Kidney (tissue), 14 donors: ENCODE results near the gene GRIA1. TPM values are rescaled to one million over a fixed set of nuclear protein-coding genes. Genes with fewer than 3 reads are reported as not detected.

ENCODE experiments used
- DNase-seq, 5 donors: peaks; one replicate each; pipeline ENCODE4 v3.0.0-alpha.2; 2013 to 2020
- FAIRE-seq: peaks from 2 replicates; lab custom pipeline; 2012; peaks lifted over from hg19 to GRCh38; lab: Jason Lieb, UNC
- H3K27ac ChIP-seq, 2 donors: one replicate each; pipeline ENCODE4 v1.7.0; 2013; ENCODE audit warnings: low read depth in 2 of 2, low read length in 2 of 2, inconsistent platforms in 1 of 2
- H3K27me3 ChIP-seq: one replicate; pipeline ENCODE4 v1.7.1; 2013; ENCODE audit warnings: low read length, inconsistent platforms; ENCODE audit not compliant: control insufficient read depth, insufficient read depth
- H3K36me3 ChIP-seq, 3 donors: one replicate each; pipeline versions ENCODE4 v1.7.0 to v1.7.1; 2013; ENCODE audit warnings: low read length in 3 of 3, control low read depth in 1 of 3, inconsistent platforms in 1 of 3; ENCODE audit not compliant: insufficient read depth in 3 of 3, control insufficient read depth in 2 of 3
- H3K4me1 ChIP-seq, 3 donors: one replicate each; pipeline versions ENCODE4 v1.7.0 to v1.7.1; 2013; ENCODE audit warnings: low read length in 3 of 3, inconsistent platforms in 1 of 3, low read depth in 1 of 3; ENCODE audit not compliant: control insufficient read depth in 2 of 3, insufficient read depth in 2 of 3
- H3K4me3 ChIP-seq, 3 donors: one replicate each; pipeline versions ENCODE4 v1.7.0 to v1.8.1; 2013; ENCODE audit warnings: low read length in 3 of 3, control low read depth in 1 of 3, inconsistent platforms in 1 of 3
- H3K9ac ChIP-seq, 3 donors: one replicate each; pipeline versions ENCODE4 v1.7.0 to v1.7.1; 2013; ENCODE audit warnings: low read length in 3 of 3, control low read depth in 1 of 3, inconsistent platforms in 1 of 3
- H3K9me3 ChIP-seq, 3 donors: one replicate each; pipeline versions ENCODE4 v1.7.0 to v1.7.1; 2013; ENCODE audit warnings: low read length in 3 of 3, control low read depth in 1 of 3, inconsistent platforms in 1 of 3; ENCODE audit not compliant: control insufficient read depth in 2 of 3, insufficient read depth in 1 of 3
- intact Hi-C: fragments of 100-400 bp; cut with DNase I; formaldehyde crosslinking; loops from one replicate; pipeline ENCODE4 v1.11.1; 2022
- polyA plus RNA-seq: library from polyadenylated mRNA; stranded (reverse); fragments of 350-450 nt; fragmentation: Illumina TruSeq; extraction: RNeasy Lipid Tissue Mini Kit (QIAGEN cat#74804); gene quantifications from one replicate; pipeline ENCODE4 v1.2.3, GENCODE V29; 2014; ENCODE audit warnings: low read depth, low replicate concordance; ENCODE audit not compliant: insufficient read depth
- total RNA-seq: library from RNA; stranded (reverse); fragmentation: NEBNext Ultra II Directional; extraction: Animal tissue kit (Norgen Biotek cat#: 25700); gene quantifications from one replicate; pipeline ENCODE4 v1.2.1, GENCODE V29; 2021
- TF ChIP-seq, protein P1 (sequence below): IDR thresholded peaks from 3 replicates; pipeline ENCODE4 v1.5.1; 2012; ENCODE audit warnings: mild to moderate bottlenecking, moderate library complexity, borderline replicate concordance; ENCODE audit not compliant: insufficient read depth; ENCODE audit errors: extremely low read depth
- donor health status: control.
- donor health status: control.
- donor health status: control.
- donor health status: control.
- donor health status: control.
- donor health status: DM: yes; HTN: yes; CAD: no.
- donor health status: Normal renal cell carcinoma (clear cell type).

Gene GRIA1
- total and polyA plus RNA-seq, 2 donors from 2014 or later = 0.50 TPM; not detected in 1

DNA sequence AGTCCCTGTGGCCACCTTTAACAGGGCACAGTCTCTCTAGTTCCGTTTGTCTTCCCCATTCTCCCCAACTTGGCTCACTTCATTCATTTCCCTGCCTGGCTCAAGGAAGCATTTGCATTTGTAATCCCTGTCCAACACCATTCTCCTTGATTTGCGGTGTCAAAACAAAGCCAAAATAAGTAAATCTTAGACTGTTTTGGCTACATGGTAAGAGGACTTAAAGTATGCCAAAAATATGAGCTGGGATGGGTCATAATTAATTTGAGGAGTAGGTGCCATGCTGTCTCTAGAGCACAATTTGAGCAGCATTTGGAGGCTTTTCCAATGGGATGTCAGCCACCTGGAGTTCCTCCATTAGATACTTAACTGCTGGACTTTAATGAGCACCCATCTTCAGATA is 3.7 kb upstream of the GRIA1 start:
- H3K9me3 ChIP-seq = no peaks in the 10 kb centered on the region
- H3K9ac ChIP-seq = no peak overlapping the region
- intact Hi-C loops = no loop called here
- no peak overlapping the region for H3K4me3 ChIP-seq
- FAIRE-seq (no peak), DNase-seq (no peak)
- no peaks in the 10 kb centered on the region for H3K27me3 ChIP-seq
- H3K4me1 ChIP-seq = no peaks in the 10 kb centered on the region
- H3K36me3 ChIP-seq = no peaks in the 10 kb centered on the region
- no peak overlapping the region for H3K27ac ChIP-seq
- TF ChIP-seq, protein P1, sequence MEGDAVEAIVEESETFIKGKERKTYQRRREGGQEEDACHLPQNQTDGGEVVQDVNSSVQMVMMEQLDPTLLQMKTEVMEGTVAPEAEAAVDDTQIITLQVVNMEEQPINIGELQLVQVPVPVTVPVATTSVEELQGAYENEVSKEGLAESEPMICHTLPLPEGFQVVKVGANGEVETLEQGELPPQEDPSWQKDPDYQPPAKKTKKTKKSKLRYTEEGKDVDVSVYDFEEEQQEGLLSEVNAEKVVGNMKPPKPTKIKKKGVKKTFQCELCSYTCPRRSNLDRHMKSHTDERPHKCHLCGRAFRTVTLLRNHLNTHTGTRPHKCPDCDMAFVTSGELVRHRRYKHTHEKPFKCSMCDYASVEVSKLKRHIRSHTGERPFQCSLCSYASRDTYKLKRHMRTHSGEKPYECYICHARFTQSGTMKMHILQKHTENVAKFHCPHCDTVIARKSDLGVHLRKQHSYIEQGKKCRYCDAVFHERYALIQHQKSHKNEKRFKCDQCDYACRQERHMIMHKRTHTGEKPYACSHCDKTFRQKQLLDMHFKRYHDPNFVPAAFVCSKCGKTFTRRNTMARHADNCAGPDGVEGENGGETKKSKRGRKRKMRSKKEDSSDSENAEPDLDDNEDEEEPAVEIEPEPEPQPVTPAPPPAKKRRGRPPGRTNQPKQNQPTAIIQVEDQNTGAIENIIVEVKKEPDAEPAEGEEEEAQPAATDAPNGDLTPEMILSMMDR = no peak

DNA sequence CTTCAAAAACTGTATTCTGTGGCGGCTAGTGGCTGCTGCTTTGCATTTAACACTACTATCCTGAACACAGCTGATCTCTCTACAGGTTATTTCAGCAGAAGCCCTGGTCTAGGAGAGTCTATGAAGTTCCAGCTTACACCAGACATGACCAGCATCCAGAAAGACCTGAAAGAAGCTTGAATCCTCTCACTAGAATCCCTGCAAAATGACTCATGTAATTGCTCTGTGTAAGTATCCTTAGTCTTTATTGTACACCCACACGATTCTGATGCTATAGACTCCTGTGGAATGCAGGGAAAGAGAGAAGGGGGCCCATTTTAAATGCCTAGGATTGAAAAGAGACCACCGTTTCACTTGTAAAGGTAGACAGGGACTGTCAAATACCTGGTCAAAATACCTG is 859 bp upstream of the GRIA1 start:
- no peak overlapping the region for H3K27ac ChIP-seq
- H3K9me3 ChIP-seq = no peaks in the 10 kb centered on the region
- H3K9ac ChIP-seq = no peak overlapping the region
- no peaks in the 10 kb centered on the region for H3K27me3 ChIP-seq
- TF ChIP-seq, protein P1 = no peak
- DNase-seq = no peak
- no peaks in the 10 kb centered on the region for H3K36me3 ChIP-seq
- no peak overlapping the region for H3K4me3 ChIP-seq
- no peak for FAIRE-seq
- intact Hi-C loops = no loop called here
- no peaks in the 10 kb centered on the region for H3K4me1 ChIP-seq

DNA sequence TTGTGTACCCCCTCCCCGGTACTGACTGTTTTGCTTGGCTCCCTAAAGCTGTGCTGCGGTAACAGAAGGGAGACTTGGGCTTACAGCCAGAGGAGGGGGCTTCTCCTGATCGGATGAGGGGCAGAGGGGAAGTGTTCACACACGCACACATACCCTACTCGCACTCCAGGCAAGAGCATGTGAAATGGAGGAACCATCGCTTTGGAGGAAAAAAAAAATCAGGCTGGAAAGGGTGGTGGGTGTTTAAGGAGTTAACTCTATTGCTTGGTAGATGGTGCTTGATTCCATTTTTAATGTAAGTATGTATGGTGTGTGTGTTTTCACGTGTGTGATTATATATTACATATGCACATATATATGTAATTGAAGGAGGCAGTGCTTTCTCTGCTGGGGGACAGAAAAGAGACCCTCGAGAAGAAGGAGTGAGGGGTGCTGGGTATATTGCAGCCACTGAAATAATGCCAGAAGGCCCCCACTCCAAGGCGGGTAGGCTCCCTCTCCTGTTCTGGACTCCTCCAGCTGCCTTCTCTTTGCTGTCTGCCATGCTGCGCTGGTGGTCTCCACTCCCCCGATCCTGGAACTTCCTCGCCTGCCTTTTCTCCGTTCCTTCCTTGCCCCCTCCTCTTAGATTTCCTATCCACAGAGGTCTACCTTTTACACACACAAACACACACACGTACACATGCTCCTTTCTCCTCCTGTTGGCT is 721 bp downstream of the GRIA1 start:
- DNase-seq (no peak), FAIRE-seq (no peak)
- Histone ChIP-seq H3K27ac (no peak overlapping the region), H3K9ac (no peak overlapping the region), H3K9me3 (no peaks in the 10 kb centered on the region), H3K27me3 (no peaks in the 10 kb centered on the region), H3K36me3 (no peaks in the 10 kb centered on the region), H3K4me1 (no peaks in the 10 kb centered on the region), H3K4me3 (peak overlapping the region in 1 of 3 donors; percentile 16)
- intact Hi-C loops = no loop called here
- TF ChIP-seq, protein P1 = no peak
